GM19452 (cell line): ENCODE results near the gene AK9.

ENCODE experiments used
- ATAC-seq: cut with Tn5 transposase; IDR thresholded peaks from one replicate; pipeline ENCODE4 v1.9.1; 2021; ENCODE audit not compliant: unreplicated experiment

AK9 gene

DNA sequence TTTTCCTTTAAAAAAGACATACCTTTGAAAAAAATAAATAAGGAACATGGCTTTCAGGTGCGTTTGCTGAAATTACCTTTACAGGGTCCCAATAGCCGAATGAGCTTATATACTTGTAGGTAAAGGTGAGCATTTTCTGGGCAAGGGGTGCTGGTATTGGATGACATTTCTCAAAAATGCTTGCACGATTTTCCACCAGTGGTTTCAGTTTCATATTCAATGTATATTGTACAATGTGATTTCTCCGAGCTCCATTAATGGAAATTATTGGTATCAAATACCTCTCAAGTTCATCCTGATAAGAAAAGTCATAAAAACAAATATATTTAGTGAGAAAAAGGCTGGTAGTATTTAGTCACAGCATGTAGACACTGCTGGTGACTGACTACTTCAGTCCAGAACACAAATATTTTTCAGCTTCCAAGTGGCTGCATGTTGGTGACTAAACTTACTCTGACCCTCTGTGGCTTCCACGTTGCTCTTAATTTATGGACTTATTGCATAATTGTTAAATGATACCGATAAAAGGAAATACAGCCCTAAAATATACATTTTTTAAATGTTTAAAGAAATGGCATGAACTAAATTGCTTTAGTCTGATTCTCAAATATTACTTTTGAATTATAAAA lies 175.1 kb downstream of the AK9 start:
- ATAC-seq, result no peak

DNA sequence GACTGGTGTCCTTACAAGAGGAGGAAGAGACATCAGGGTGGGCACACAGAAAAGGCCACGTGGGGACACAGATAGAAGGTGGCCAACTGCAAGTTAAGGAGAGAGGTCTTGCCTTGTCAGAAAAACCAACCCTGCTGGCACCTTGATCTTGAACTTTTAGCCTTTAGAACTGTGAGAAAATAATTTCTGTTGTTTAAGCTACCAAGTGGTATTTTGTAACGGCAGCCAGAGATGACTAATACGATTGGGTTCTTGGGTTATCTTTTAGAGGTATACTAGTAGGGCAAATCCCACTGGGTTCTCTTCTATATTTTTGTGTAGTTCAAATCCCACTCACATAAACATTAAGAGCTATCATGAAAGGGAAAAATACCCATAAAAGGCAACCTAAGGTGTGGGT lies 176.1 kb downstream of the AK9 start:
- ATAC-seq, result no peak

DNA sequence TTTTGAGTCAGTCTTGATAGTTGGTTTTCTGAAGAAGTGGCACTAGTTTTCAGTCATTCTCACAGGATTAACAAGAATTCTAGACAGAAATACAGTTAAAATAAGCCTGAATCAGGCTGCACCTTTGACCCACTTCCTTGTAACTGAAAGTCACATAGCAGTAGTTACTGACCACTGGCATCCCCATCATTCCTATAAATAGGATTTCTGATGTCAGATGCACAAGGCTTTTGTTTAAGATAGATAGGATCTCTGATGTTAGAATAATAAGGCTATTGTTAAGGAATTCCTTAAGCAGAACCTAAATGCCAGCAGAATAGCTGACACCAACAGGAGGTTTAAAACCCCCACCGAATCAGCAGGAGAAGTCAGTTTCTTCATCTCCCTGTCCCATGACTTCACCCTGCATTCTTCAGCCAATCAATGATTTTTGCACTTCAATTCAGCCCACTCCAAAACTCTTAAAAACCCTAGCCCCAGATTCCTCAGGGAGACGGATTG lies 177.4 kb downstream of the AK9 start:
- ATAC-seq, result no peak

DNA sequence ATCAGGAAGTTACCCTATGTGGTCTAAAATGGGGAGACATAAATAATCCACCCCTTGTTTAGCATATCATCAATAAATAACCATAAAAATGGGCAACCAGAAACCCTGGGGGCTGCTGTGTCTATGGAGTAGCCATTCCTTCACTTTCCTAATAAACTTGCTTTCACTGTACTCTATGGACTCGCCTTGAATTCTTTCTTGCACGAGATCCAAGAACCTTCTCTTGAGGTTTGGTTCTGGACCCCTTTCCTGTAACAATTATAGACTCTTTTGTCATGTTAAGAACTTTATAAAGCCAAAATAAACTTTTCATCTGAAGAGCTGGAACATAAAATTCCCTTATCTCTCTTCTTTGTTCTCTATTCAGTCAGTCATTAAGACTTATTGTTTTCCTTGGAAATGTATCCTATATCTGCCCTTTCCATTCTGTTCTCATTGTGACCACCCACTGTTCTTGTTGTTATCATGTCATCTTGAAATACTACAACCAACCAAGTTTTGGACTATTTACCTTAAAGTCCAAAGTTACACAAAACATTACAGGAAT lies 178.7 kb downstream of the AK9 start:
- no peak for ATAC-seq

DNA sequence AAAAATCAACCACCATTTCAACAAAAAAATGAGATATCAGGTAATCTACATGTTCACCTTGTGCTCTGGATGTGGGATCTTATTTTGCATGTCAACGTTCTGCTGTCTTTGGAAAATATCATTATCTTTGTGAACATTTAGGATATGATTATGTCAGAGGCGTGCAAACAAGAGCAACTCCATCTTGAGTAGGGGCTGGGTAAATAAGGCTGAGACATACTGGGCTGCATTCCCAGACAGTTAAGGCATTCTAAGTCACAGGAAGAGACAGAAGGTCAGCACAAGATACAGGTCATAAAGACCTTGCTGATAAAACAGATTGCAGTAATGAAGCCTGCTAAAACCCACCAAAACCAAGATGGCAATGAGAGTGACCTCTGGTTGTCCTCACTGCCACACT lies 179.2 kb downstream of the AK9 start:
- ATAC-seq, result no peak

DNA sequence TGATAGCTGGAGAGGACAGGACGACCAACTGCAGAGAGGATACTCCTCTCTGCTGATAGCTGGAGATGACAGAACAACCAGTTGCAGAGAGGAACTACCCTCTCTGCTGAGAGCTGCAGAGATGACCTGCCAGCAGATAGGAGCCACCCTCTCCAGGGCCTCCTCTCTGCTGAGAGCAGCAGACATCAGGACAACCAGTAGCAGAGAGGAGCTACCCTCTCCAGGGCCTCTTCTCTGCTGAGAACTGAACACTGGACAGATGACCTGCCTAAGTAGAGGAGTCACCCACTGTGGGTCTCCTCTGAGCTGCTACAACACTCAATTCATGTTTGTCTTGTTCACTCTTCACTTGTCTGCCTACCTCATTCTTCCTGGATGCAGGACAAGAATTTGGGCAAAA lies 180.6 kb downstream of the AK9 start:
- no peak for ATAC-seq

DNA sequence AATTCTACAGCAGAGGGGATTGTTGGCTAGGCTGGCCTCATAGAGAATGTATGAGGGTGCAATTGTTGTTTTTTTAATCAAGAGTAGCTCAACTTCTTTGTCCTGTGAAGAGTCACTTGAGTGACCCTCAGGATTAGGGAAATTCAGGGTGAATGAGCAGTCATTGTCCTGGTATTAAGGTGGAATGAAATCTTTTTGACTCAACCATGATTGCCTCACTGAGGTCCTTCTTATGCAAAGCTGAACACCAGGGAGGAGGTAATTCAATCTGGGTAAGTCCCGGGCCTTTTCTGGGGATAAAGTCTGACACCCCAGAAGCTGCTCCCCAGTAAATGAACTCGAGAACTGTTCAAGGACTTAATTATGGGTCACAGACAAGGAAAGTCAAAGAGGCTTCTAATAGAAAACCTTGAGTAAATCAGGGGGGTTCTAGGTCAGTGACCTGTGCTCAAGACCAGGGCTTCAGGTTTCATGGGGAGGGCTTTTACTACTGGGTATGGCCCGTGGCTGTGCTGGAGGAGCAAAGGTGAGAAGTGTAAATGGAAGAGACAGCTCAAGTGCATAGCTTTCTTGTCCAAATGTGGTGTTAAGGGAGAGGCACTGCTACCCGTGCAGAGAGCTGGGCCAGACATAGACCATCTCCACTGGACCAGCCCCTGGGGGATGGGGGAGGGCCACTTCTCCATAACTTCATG lies 182.7 kb downstream of the AK9 start:
- no peak for ATAC-seq

DNA sequence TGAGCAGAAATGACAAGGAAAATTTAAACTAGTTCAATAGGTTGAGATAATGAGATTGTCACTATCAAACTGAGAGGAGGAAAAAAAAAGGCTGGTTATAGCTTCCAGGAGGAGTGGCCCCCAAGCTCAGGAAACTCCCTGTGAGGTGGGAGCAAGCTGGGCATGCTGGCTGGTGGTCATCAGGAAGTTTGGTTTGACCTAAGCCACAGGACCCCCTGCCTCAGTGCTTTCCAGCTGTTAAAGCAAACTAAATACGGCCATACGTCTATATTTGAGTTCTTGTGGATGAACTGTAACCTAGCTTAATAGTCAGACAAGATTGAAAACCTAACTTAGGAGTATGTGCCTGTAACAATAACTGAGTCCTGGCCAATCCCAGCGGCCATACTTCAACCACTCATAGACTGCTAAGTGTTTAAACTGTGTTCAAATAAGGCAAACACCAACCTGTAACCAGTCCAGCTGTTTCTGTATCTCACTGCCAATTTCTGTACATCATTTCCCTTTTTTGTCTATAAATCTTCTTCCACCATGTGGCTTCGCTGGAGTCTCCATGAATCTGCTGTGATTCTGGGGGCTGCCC lies 183.4 kb downstream of the AK9 start:
- ATAC-seq, result no peak

DNA sequence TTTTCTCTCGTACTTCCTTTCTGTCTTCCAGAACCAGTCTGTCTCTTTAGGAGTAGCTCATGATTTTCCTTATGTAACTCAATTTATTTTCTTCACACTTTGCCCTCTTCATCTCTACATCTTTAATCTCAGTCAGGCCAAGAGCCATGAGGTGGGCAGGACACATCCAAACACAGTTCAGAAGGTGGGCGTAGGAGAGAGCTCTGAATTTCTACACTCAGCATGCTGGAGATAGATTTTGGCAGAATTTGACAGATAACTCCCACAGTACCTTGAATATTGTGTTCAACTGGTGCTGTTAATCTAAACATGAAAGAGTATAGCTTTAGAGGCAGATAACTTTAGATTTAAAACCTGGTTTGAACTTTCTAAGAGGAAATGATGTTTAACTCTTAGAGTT lies 184.2 kb downstream of the AK9 start:
- ATAC-seq, result no peak

DNA sequence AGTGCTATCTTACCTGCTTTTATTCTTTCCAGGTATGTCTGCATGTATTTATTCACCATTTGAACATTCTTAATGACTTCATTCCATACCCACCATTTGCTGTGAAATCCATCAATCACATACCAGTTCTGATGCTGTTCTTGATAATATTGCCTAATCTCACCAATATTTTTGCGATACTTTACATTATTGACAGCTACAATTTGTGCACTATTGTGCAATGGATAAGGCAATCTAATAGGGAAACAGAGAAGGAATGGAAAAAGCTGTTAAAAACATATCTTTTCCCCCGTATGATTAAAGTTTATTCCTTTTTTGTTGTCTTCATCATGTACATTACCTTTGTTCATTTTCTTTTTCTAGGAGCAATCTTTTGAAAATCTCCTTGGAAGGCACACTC lies 184.7 kb downstream of the AK9 start:
- ATAC-seq, result no peak

DNA sequence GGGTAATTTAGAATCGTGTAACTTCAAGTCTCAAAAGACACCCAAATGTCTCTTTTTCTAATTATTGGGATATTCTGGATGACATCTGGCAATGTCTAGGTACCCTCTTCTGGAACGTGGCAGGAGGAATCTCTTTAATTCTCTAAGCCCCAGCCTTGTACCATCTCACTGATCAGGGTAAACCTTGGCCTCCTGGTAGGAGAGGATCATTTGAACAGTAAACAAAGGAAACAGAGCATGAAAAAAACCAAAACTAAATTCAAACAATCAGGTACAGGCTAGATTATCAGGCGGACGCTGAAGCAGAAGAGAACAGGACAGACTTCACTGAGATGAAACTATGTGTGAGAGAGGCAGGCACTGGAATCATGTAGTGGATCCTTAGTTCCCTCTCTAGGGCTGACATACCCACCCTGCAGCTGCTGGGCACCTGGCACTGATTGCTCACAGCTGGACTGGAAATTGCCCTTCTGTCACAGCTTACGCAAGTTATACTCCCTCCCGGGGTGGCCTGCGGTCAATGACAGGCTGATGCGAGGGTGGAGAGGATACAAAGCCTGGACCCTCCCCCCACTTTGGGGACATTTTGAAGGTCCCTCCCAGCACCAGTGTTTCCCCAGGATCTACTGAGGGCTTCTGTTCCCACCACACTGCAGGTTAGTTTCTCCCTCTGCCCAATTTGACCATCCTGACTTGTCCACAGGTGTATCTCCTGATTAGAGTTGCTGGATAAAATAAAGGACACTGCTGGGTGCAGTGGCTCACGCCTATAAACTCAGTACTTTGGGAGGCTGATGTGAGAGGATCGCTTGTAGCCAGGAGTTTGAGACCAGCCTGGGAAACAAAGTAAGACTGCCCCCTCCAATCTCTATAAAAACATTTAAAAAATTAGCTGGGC lies 187.4 kb downstream of the AK9 start:
- ATAC-seq, result no peak

DNA sequence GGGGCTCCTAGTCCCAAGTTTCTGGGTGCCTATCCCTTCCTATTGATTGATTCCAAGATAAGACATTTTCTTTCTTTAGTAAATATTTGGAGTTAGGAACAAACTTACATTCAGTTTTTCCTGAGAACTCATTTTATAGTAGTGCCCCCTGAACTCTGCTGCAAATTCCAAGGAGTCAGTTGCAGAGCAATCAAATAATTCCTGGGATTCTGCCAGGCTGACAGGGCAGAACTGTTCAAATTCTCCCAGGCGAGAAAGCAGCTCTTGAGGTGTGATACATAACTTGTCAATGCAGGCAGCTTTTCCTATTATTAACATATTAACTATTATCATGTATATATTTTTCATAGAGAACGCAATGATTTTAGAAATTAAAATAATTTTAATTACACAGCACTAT lies 192.1 kb downstream of the AK9 start:
- no peak for ATAC-seq

DNA sequence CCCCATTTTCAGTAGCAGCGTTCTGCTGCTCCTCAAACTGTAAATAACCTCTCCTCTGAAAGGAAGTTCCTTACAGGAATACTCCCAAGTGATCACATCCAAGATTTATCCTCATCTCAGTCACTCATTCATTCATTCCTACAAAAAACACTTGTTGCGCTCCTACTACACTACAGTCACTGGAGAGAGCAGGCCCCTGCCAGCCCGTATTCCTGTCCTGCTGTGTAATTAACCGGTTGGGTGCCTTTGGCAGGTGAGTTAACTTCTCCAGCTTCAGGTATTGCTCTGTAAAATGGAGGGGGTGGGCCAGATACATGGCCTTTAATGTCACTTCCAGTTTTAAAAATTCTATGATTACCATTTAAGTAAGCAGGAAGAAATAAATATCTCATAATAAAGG lies 192.9 kb downstream of the AK9 start:
- ATAC-seq, result no peak

DNA sequence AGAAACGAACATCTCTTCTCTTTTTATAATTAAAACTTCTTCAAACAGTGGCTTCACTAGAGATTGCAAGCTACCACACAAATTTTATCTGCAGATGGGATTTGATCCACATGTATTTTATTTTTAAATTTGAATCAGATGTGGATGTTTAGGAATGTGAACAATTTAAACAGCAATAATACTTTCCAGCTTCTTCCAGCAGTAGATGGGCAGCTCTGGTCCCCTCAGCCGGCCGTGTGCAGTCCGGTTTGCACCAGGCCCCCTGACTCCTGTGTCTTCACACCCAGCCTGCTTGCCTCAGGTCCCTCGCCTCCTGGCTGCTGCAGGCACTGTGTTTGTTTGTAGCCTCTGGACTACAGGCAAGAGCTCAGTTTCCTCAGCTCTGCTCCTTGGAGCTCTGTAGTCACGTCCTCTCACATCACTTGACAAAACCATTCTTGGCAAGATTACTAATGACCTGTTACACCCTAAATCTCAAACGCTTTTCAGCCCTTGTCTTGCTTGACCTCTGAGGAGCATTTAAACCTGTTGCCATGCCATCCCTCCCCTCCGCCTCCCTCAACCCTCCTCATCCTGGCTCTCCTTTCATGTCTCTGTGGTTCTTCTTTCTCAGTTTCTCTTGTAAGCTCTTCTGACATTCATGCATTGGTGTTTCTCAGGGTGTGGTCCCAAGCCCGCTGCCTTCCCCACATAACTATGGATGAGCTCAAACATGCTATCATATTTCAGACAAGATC lies 194.8 kb downstream of the AK9 start:
- ATAC-seq, result no peak

DNA sequence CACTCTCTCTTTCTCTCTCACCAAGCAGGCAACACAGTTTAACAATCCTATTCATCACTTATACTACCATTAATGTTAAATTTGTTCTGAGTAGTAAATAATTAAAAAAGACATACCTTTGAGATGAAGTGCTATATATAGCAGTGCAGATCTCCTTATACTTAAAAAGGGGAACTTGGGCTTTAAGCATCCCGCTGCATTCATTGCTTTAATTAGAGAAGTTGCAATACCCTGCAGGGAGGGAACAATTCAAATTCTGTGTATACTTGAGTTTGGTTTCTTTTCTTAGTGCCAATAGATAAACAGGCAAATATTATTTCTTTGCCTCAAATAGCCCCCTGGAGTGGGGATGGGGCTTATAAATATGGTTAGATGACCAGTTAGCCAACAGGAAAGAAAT lies 197.1 kb downstream of the AK9 start:
- ATAC-seq, result no peak

DNA sequence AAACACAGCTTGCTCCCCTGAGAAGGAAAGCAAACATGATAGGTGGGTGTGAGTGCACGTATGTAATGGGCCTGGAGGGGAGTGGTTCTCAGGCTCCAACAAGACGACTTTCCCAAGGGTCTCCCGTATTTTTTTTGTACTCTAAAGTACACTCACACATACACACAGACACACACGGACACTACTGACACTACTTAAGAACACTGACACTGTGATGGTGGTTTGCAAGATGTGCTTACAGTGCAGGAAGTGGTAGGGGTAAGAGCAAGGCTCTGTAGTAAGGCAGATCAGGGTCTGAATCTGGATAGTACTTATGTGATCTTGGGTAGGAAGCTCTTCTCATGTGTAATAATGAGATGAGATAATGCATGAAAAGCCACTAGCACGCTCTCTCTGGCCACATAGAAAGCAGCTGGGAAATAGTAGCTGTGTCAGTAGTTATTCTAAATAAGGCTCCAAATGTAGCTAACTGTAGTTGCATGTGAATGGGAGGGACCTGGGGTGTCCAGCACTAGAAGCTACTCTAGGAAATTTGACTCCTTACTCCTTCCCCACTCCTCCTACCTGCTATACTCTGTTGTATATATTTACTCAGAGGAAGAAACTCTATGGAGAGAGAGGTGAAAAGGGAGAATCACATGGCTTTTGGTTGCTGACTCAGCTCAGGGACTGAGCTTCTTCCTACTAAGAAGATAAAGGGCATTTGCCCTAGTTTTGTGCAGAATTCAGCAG lies 199.6 kb downstream of the AK9 start:
- ATAC-seq, result no peak

DNA sequence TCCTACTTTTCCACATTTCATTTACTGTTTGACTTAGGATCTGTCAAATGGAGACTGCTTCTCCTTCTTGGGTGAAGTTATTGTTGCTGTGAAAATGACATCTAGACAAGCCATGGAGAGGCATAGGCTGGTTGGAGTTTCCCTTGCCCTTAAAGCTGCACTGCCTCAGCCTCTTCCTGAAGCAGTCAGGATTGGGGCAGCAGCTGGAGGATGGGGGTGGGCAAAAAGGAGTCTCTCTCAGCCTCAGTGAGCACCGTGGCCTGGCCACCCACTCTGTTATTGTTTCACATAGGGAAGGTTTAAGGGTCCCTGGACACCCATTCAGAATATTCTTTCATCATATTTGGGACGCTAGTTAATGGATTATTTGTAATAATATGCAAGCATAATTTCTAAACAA lies 200.3 kb downstream of the AK9 start:
- ATAC-seq, result no peak

DNA sequence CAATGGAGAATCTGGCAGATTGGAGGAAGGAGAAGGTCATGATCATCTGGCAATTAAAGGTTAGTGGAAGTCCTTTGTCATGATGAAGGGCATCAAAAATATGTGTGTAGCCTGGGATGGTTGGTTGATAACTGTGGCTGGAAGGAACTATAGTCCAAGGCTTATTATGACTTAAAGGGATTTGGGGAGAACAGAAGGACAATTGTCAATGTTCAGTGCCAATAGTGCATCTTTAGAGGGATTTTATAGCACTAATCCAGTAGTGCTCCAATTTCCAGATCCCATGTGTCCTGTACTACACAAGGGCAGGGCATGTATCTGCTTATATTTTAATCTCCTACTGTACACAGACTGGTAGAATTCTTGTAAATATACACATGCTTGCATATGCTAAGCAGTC lies 203.0 kb downstream of the AK9 start:
- ATAC-seq, result no peak

DNA sequence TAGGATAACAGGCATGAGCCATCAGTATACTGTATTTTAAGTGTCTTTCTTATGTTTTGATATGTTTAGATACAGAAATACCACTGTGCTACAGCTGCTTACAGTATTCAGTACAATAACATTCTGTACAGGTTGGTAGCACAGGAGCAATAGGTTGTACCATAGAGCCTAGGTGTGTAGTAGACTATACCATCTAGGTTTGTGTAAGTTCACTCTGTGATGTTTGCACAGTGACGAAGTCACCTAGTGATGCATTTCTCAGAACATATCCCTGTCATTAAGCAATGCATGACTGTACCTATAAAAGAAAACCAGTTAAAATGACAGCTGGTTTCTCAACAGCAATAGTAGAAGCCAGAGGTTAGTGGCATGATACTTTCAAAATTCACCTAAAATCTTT lies 204.9 kb downstream of the AK9 start:
- ATAC-seq, result no peak
